ENCODE data around the gene ZNF273. TPM values are rescaled to one million over a fixed set of nuclear protein-coding genes. Genes with fewer than 3 reads are reported as not detected.

Gene ZNF273
- total RNA-seq, 1 donor from 2014 or later = 9.6 TPM

DNA sequence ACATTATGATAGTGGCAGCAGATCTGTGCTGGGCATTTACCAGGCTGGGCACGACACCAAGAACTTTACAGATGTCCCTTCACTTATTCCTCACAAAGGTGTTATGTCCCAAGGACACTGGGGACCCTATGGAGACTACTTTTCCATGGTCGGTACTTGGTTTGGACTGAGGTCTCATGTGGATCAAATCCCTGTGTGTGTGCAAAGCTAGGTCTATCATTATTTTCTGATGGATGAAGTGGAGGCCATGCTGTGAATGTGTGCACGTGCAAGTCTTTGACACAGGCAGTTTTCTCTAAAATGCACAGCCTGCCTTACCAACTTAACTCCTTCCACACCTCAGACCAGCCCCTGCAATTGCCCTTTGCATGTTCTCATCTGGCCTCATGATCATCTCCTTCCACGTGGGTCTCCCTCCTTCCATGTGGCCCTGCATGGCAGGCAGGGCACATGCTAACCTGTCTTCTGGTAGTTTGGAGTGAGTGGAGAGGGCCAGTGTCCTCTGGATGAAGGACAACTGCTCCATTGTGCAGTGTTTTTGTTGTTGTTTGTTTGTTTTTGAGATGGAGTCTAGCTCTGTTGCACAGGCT, 16.0 kb upstream of the ZNF273 start:
- peaks cover 20% of the 10 kb centered on the region for H3K36me3 Mint-ChIP-seq (ENCODE audit: unreplicated experiment)
- DNase-seq = no peak
- peaks cover 23% of the 10 kb centered on the region for H3K9me3 Mint-ChIP-seq (ENCODE audit: unreplicated experiment)
- TF ChIP-seq, protein P1, sequence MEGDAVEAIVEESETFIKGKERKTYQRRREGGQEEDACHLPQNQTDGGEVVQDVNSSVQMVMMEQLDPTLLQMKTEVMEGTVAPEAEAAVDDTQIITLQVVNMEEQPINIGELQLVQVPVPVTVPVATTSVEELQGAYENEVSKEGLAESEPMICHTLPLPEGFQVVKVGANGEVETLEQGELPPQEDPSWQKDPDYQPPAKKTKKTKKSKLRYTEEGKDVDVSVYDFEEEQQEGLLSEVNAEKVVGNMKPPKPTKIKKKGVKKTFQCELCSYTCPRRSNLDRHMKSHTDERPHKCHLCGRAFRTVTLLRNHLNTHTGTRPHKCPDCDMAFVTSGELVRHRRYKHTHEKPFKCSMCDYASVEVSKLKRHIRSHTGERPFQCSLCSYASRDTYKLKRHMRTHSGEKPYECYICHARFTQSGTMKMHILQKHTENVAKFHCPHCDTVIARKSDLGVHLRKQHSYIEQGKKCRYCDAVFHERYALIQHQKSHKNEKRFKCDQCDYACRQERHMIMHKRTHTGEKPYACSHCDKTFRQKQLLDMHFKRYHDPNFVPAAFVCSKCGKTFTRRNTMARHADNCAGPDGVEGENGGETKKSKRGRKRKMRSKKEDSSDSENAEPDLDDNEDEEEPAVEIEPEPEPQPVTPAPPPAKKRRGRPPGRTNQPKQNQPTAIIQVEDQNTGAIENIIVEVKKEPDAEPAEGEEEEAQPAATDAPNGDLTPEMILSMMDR (IDR thresholded peaks at IDR 0.05; ENCODE audit: partially characterized antibody, unreplicated experiment) = no peak
- no peak overlapping the region for H3K4me3 Mint-ChIP-seq (ENCODE audit: unreplicated experiment)
- H3K4me1 Mint-ChIP-seq (ENCODE audit: low read depth, unreplicated experiment) = peaks cover 4% of the 10 kb centered on the region
- peaks cover 32% of the 10 kb centered on the region for H3K27me3 Mint-ChIP-seq (ENCODE audit: unreplicated experiment)
- H3K27ac Mint-ChIP-seq (ENCODE audit: unreplicated experiment) = no peak overlapping the region

DNA sequence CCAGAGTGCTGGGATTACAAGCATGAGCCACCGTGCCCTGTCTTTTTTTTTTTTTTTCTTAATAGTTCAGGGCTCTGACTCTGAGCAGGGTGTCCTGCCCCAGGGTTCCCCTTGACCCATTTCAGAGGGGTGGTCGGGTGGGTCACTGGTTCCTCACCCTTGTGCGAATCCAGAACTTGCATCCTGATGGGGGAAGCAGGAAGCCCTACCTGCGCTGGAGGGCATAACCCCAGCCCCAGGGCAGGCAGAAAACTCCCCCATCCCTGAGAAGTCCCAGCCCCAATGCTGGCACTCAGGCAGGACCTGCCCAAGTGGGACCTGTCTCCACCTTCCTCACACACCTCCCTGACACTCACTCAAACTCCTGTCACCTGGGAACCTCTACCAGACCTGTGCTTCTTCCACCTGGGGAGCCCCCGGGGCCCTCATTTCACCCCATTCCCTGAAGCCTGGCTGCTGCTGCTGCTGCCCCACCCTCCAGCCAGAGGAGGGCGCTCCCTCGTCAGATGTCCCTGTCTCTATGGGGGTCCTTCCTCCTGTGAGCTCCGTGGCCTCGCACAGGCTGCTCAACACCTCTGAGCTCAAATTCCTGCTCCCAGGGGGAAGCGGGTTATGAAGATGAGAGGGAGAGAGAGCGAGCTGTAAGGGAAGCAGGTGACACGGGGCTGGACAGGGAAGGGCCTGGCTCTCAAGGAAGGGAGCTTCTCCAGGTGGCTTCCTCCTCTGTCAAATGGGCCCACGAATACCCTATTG, 15.1 kb upstream of the ZNF273 start:
- Mint-ChIP-seq H3K27me3 (ENCODE audit: unreplicated experiment) (peaks cover 29% of the 10 kb centered on the region), H3K36me3 (ENCODE audit: unreplicated experiment) (peaks cover 16% of the 10 kb centered on the region), H3K4me1 (ENCODE audit: low read depth, unreplicated experiment) (peaks cover 4% of the 10 kb centered on the region), H3K9me3 (ENCODE audit: unreplicated experiment) (peaks cover 20% of the 10 kb centered on the region), H3K27ac (ENCODE audit: unreplicated experiment) (no peak overlapping the region), H3K4me3 (ENCODE audit: unreplicated experiment) (peak overlapping the region; percentile 89)
- TF ChIP-seq, protein P1 (IDR thresholded peaks at IDR 0.05; ENCODE audit: partially characterized antibody, unreplicated experiment) = peak; percentile 35
- DNase-seq = peak; percentile 74

DNA sequence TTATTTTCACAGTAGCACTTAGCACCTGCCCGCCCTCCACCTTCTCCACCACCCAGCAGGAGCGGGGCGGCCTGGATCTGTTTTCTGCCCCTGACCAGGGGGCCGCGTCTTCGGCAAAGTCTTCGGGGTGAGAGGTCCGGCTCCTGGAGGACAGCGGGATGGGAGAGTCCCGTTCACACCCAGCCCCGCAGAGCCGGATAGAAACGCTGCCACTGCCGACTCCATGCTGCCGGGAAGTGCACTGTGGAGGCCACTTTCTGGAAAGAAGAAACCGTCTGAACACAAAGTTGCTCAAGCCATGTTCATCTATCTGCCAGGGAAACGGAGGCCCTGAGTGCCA, 14.5 kb upstream of the ZNF273 start:
- no peak for DNase-seq
- H3K9me3 Mint-ChIP-seq (ENCODE audit: unreplicated experiment) = peaks cover 17% of the 10 kb centered on the region
- TF ChIP-seq, protein P1 (IDR thresholded peaks at IDR 0.05; ENCODE audit: partially characterized antibody, unreplicated experiment) = no peak
- peak overlapping the region; percentile 89 for H3K4me3 Mint-ChIP-seq (ENCODE audit: unreplicated experiment)
- no peak overlapping the region for H3K27ac Mint-ChIP-seq (ENCODE audit: unreplicated experiment)
- peaks cover 24% of the 10 kb centered on the region for H3K27me3 Mint-ChIP-seq (ENCODE audit: unreplicated experiment)
- peaks cover 11% of the 10 kb centered on the region for H3K36me3 Mint-ChIP-seq (ENCODE audit: unreplicated experiment)
- peaks cover 4% of the 10 kb centered on the region for H3K4me1 Mint-ChIP-seq (ENCODE audit: low read depth, unreplicated experiment)

DNA sequence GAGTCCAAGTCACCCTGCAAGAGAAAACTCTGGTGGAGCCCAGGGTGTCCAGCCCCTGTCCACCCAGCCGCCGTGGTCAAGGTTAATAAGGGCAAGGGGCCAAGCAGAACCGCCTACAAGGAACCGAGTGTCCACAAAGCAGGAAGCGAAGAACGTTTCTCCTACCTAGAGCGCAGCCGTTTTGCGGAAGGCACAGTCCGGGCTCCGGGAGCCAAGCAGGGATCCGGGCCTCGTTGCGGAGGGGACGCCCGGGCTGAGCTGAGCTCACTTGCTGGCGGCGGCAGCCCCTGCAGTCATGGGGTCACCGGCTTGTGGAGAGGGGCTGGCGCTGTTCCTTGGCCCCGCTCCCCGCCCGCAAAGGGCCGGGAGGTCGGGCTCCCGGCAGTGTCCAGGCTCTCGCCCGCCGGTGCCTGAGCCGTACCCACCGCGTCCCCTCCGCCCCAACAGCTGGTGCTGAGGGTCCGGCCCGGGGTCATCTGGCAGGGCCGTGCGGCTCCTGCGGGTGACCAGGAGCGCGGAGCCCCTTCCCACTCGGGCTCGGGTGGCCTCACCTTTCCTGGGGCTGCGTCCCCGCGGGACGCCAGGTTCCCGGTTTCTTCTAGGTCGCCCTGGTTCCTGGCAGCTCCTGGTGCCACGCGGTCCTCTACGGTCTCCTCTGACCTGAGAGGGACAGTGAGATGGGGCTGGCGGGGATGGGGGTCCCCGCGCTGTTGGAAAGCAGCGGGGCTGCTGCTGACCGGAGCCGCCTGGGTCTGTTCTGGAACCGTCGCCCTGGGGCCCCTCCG, 14.0 kb upstream of the ZNF273 start:
- H3K27me3 Mint-ChIP-seq (ENCODE audit: unreplicated experiment) = peaks cover 20% of the 10 kb centered on the region
- H3K36me3 Mint-ChIP-seq (ENCODE audit: unreplicated experiment) = peaks cover 5% of the 10 kb centered on the region
- H3K27ac Mint-ChIP-seq (ENCODE audit: unreplicated experiment) = no peak overlapping the region
- H3K4me1 Mint-ChIP-seq (ENCODE audit: low read depth, unreplicated experiment) = peaks cover 4% of the 10 kb centered on the region
- peak overlapping the region; percentile 89 for H3K4me3 Mint-ChIP-seq (ENCODE audit: unreplicated experiment)
- peaks cover 15% of the 10 kb centered on the region for H3K9me3 Mint-ChIP-seq (ENCODE audit: unreplicated experiment)
- DNase-seq = peak; percentile 39
- TF ChIP-seq, protein P1 (IDR thresholded peaks at IDR 0.05; ENCODE audit: partially characterized antibody, unreplicated experiment) = no peak
